HEK293 (cell line): ENCODE data around the gene CACNA1E.

Experiments
- CTCF ChIA-PET: fragments of 350-600 bp; formaldehyde crosslinking; extraction: SDS; loops from one replicate; lab custom pipeline; 2021; ENCODE audit warnings: antibody characterized with exemption; lab: Yijun Ruan, JAX
- POLR2A ChIA-PET: fragments of 300-600 bp; formaldehyde crosslinking; extraction: SDS; loops from one replicate; lab custom pipeline; 2020; ENCODE audit warnings: antibody characterized with exemption, inconsistent platforms; lab: Yijun Ruan, JAX
- H3K27ac ChIP-seq: fragments of 200-500 bp; sonication (Bioruptor generic); 2 replicates; pipeline ENCODE4 v1.5.1; 2014; ENCODE audit warnings: low read depth, low read length, control low read depth, inconsistent platforms; ENCODE audit errors: extremely low read depth
- H3K36me3 ChIP-seq, 2 experiments: fragments of 200-500 bp in 1 of 2; sonication (Bioruptor generic) in 1 of 2; 1 replicate in 1 of 2; 2 replicates in 1 of 2; pipeline ENCODE4 v1.5.1; 2014 to 2017; ENCODE audit warnings: inconsistent platforms in 2 of 2, low read length in 2 of 2; ENCODE audit not compliant: control insufficient read depth in 2 of 2, insufficient read depth in 1 of 2
- H3K4me1 ChIP-seq: fragments of 200-500 bp; sonication (Bioruptor generic); 2 replicates; pipeline ENCODE4 v1.5.1; 2014; ENCODE audit warnings: mild to moderate bottlenecking, low read length, inconsistent platforms; ENCODE audit not compliant: control insufficient read depth, insufficient read depth
- H3K4me3 ChIP-seq: 2 replicates; pipeline ENCODE4 v1.5.1; 2011; ENCODE audit warnings: low read depth, mild to moderate bottlenecking, control low read depth, low read length, moderate library complexity
- H3K9me3 ChIP-seq: fragments of 200-500 bp; sonication (Bioruptor generic); 2 replicates; pipeline ENCODE4 v1.5.1; 2014; ENCODE audit warnings: low read depth, low read length, inconsistent platforms; ENCODE audit not compliant: control insufficient read depth, insufficient read depth
- MEIS1 ChIP-seq: sonication (generic); formaldehyde crosslinking; IDR thresholded peaks from 2 replicates; pipeline ENCODE4 v1.8.1; 2022; ENCODE audit warnings: missing genetic modification reagents, mild to moderate bottlenecking, borderline replicate concordance
- MYNN ChIP-seq: fragments of 450-650 bp; formaldehyde crosslinking; IDR thresholded peaks from 2 replicates; pipeline ENCODE4 v1.5.1; 2016; ENCODE audit warnings: missing biosample characterization, missing genetic modification characterization, borderline replicate concordance
- MZF1 ChIP-seq: fragments of 450-650 bp; formaldehyde crosslinking; IDR thresholded peaks from 2 replicates; pipeline ENCODE4 v1.5.1; 2017; ENCODE audit warnings: missing biosample characterization, missing genetic modification characterization, borderline replicate concordance
- ZBTB11 ChIP-seq: fragments of 450-650 bp; formaldehyde crosslinking; conservative IDR thresholded peaks from 2 replicates; pipeline ENCODE4 v1.5.1; 2016; ENCODE audit warnings: low read depth, missing biosample characterization, missing genetic modification characterization
- ZFP41 ChIP-seq: fragments of 450-650 bp; formaldehyde crosslinking; IDR thresholded peaks from 2 replicates; pipeline ENCODE4 v1.5.1; 2016; ENCODE audit warnings: missing biosample characterization, missing genetic modification characterization, borderline replicate concordance
- ZNF140 ChIP-seq: fragments of 450-650 bp; formaldehyde crosslinking; IDR thresholded peaks from 2 replicates; pipeline ENCODE4 v1.5.1; 2016; ENCODE audit warnings: missing biosample characterization, missing genetic modification characterization
- ZNF174 ChIP-seq: fragments of 450-650 bp; formaldehyde crosslinking; IDR thresholded peaks from 2 replicates; pipeline ENCODE4 v1.5.0; 2017; ENCODE audit warnings: missing biosample characterization, mild to moderate bottlenecking, missing genetic modification characterization
- ZNF23 ChIP-seq: fragments of 450-650 bp; formaldehyde crosslinking; IDR thresholded peaks from 2 replicates; pipeline ENCODE4 v1.5.1; 2016; ENCODE audit warnings: missing biosample characterization, missing genetic modification characterization, borderline replicate concordance
- ZNF521 ChIP-seq: fragments of 450-650 bp; formaldehyde crosslinking; IDR thresholded peaks from 2 replicates; pipeline ENCODE4 v1.5.1; 2017; ENCODE audit warnings: missing biosample characterization, mild to moderate bottlenecking, missing genetic modification characterization
- ZNF529 ChIP-seq: fragments of 450-650 bp; formaldehyde crosslinking; IDR thresholded peaks from 2 replicates; pipeline ENCODE4 v1.5.1; 2017; ENCODE audit warnings: missing genetic modification characterization, missing biosample characterization; ENCODE audit not compliant: insufficient replicate concordance
- ZNF548 ChIP-seq: fragments of 450-650 bp; formaldehyde crosslinking; IDR thresholded peaks from 2 replicates; pipeline ENCODE4 v1.5.1; 2016; ENCODE audit warnings: missing biosample characterization, missing genetic modification characterization
- ZNF571 ChIP-seq: fragments of 450-650 bp; formaldehyde crosslinking; IDR thresholded peaks from 2 replicates; pipeline ENCODE4 v1.5.0; 2017; ENCODE audit warnings: missing biosample characterization, missing genetic modification characterization
- ZNF747 ChIP-seq: fragments of 450-650 bp; formaldehyde crosslinking; IDR thresholded peaks from 2 replicates; pipeline ENCODE4 v1.5.1; 2016; ENCODE audit warnings: missing biosample characterization, missing genetic modification characterization
- ZNF776 ChIP-seq: fragments of 450-650 bp; formaldehyde crosslinking; IDR thresholded peaks from 2 replicates; pipeline ENCODE4 v1.5.0; 2017; ENCODE audit warnings: missing biosample characterization, missing genetic modification characterization, borderline replicate concordance
- TF ChIP-seq, protein P1 (sequence below): fragments of 450-650 bp; formaldehyde crosslinking; IDR thresholded peaks from 2 replicates; pipeline ENCODE4 v1.5.1; 2017; ENCODE audit warnings: missing biosample characterization, missing genetic modification characterization
- TF ChIP-seq, protein P2 (sequence below): IDR thresholded peaks from 2 replicates; pipeline ENCODE4 v1.6.1; 2011; ENCODE audit warnings: mild to moderate bottlenecking, low read depth, low read length, borderline replicate concordance
- TF ChIP-seq, protein P3 (sequence below): fragments of 450-650 bp; IDR thresholded peaks from 2 replicates; pipeline ENCODE4 v1.5.1; 2018; ENCODE audit warnings: missing biosample characterization, mild to moderate bottlenecking, missing genetic modification characterization
- TF ChIP-seq, protein P4 (sequence below): fragments of 450-650 bp; formaldehyde crosslinking; IDR thresholded peaks from 2 replicates; pipeline ENCODE4 v1.5.1; 2016; ENCODE audit warnings: missing biosample characterization, missing genetic modification characterization

The CACNA1E gene

DNA sequence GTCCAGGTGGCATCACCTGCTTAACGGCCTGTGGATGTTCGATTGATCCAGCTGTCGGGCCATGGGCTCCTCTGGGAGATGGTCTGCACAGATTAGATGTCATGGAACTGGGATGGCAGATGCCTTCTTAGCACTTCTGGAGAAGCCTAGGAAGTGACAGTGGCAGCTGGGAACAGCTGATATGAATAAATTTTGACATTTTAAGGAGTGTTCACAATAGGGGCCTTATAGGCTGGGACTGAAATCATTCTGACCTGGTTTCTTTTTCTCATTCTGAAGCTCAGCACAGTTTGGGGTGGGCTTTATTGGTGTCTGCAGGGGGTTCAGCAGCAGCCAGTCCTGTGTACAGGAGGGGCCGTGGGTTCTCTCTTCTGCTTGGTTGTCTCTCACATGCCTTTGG, 175.3 kb downstream of the CACNA1E start (continued):
- no peak for TF ChIP-seq ZFP41
- TF ChIP-seq, protein P1, sequence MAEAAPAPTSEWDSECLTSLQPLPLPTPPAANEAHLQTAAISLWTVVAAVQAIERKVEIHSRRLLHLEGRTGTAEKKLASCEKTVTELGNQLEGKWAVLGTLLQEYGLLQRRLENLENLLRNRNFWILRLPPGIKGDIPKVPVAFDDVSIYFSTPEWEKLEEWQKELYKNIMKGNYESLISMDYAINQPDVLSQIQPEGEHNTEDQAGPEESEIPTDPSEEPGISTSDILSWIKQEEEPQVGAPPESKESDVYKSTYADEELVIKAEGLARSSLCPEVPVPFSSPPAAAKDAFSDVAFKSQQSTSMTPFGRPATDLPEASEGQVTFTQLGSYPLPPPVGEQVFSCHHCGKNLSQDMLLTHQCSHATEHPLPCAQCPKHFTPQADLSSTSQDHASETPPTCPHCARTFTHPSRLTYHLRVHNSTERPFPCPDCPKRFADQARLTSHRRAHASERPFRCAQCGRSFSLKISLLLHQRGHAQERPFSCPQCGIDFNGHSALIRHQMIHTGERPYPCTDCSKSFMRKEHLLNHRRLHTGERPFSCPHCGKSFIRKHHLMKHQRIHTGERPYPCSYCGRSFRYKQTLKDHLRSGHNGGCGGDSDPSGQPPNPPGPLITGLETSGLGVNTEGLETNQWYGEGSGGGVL (tag by site-specific recombination): no peak
- TF ChIP-seq MZF1 (tag by site-specific recombination): no peak
- TF ChIP-seq ZNF571 (tag by site-specific recombination): no peak
- TF ChIP-seq ZNF140 (tag by site-specific recombination): no peak
- TF ChIP-seq, protein P2, sequence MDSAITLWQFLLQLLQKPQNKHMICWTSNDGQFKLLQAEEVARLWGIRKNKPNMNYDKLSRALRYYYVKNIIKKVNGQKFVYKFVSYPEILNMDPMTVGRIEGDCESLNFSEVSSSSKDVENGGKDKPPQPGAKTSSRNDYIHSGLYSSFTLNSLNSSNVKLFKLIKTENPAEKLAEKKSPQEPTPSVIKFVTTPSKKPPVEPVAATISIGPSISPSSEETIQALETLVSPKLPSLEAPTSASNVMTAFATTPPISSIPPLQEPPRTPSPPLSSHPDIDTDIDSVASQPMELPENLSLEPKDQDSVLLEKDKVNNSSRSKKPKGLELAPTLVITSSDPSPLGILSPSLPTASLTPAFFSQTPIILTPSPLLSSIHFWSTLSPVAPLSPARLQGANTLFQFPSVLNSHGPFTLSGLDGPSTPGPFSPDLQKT: no peak
- TF ChIP-seq ZNF174 (tag by site-specific recombination): no peak
- TF ChIP-seq, protein P3, sequence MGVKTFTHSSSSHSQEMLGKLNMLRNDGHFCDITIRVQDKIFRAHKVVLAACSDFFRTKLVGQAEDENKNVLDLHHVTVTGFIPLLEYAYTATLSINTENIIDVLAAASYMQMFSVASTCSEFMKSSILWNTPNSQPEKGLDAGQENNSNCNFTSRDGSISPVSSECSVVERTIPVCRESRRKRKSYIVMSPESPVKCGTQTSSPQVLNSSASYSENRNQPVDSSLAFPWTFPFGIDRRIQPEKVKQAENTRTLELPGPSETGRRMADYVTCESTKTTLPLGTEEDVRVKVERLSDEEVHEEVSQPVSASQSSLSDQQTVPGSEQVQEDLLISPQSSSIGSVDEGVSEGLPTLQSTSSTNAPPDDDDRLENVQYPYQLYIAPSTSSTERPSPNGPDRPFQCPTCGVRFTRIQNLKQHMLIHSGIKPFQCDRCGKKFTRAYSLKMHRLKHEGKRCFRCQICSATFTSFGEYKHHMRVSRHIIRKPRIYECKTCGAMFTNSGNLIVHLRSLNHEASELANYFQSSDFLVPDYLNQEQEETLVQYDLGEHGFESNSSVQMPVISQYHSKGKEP (tag by site-specific recombination): no peak
- TF ChIP-seq MEIS1 (CRISPR knock-in tag): no peak

DNA sequence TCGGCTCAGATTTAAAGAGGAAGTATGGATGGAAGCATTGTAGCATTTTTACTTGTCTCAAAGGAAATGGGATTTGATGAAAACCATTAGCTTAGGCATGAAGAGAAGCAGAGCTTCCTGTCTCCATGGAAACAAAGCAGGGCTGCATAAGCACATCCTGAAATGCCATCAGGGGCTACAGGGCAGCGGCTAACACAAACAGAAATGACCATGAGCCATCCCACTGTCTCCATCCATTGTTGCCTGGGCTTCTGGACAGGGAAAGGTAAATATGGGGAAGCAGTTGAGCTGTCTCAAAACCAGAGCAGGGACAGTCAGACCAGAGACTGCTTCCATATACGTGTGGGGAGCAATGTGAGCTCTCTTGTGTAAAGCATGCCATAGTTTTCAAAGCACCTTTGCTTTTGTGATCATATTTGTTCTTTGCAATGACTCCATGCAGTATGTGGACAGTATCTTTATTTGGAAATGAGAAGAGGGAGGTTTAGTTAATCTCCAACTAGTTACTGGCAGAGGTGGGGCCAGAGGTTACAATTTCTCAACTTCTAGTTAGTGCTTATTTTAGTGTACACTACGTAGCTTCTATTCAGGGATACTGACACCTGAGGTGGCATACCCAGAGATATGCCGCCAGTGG, 176.1 kb downstream of the CACNA1E start:
- Histone ChIP-seq H3K36me3 (no peaks in the 10 kb centered on the region), H3K27ac (no peak overlapping the region), H3K9me3 (no peaks in the 10 kb centered on the region), H3K4me3 (no peak overlapping the region), H3K4me1 (no peaks in the 10 kb centered on the region)
- ChIA-PET POLR2A (no interaction called here), CTCF (interaction anchor here (0.5 kb wide), 1 partner anchor 176 kb away, joined by 3 read pairs; the partner anchor contains the start of gene CACNA1E)
- TF ChIP-seq MYNN (tag by site-specific recombination): no peak
- no peak for TF ChIP-seq ZNF521 (tag by site-specific recombination)
- no peak for TF ChIP-seq ZNF140 (tag by site-specific recombination)
- TF ChIP-seq ZNF776: no peak
- no peak for TF ChIP-seq ZNF23 (tag by site-specific recombination)
- no peak for TF ChIP-seq ZNF529 (tag by site-specific recombination)
- TF ChIP-seq, protein P4, sequence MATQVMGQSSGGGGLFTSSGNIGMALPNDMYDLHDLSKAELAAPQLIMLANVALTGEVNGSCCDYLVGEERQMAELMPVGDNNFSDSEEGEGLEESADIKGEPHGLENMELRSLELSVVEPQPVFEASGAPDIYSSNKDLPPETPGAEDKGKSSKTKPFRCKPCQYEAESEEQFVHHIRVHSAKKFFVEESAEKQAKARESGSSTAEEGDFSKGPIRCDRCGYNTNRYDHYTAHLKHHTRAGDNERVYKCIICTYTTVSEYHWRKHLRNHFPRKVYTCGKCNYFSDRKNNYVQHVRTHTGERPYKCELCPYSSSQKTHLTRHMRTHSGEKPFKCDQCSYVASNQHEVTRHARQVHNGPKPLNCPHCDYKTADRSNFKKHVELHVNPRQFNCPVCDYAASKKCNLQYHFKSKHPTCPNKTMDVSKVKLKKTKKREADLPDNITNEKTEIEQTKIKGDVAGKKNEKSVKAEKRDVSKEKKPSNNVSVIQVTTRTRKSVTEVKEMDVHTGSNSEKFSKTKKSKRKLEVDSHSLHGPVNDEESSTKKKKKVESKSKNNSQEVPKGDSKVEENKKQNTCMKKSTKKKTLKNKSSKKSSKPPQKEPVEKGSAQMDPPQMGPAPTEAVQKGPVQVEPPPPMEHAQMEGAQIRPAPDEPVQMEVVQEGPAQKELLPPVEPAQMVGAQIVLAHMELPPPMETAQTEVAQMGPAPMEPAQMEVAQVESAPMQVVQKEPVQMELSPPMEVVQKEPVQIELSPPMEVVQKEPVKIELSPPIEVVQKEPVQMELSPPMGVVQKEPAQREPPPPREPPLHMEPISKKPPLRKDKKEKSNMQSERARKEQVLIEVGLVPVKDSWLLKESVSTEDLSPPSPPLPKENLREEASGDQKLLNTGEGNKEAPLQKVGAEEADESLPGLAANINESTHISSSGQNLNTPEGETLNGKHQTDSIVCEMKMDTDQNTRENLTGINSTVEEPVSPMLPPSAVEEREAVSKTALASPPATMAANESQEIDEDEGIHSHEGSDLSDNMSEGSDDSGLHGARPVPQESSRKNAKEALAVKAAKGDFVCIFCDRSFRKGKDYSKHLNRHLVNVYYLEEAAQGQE: no peak
- TF ChIP-seq ZNF747 (tag by site-specific recombination): no peak
- no peak for TF ChIP-seq ZBTB11
- TF ChIP-seq ZNF548 (tag by site-specific recombination): no peak
